HuH-7.5 (cell line): ENCODE measurements around the gene NELFB.
"Not testable (repeated sequence)": the region's sequence is repeated elsewhere in the genome, so short reads cannot be mapped to it uniquely, and the experiment has no call there.

ENCODE experiments used
- DNase-seq: peaks from one replicate; pipeline ENCODE4 v3.0.0; 2011; ENCODE audit warnings: low spot score

NELFB gene

DNA sequence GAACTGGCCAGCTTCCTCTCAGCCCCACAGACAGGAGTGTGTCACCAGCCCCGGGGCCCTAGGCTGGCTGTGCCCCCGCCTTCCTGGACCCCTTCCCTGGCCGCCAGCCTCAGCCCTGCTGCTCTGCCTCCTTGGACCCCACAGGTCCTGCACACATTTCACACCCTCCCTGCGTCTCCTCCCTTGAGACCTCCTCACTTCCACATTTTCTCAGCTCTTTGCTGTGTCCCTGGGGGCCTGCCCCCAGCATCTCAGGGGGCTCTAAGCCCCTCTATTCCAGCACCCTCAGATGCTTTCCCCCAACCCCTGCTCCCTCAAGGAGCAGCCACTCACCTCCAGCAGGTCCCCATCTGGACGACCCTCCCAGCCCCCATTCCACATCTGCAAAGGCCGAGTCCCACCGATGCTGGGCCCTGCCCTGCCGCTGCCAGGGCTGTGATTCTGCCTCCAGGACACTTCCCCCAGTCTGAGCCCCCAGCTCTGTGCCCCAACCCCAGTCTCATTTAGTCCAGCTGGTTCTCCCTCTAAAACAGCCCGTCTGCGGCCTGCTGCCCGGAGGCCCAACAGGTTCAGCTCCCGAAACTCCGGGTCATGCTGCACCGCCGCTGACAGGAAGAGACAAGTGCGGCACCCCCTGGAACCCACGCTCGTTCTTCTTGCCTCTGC, 20.2 kb upstream of the NELFB start:
- DNase-seq, result no peak

DNA sequence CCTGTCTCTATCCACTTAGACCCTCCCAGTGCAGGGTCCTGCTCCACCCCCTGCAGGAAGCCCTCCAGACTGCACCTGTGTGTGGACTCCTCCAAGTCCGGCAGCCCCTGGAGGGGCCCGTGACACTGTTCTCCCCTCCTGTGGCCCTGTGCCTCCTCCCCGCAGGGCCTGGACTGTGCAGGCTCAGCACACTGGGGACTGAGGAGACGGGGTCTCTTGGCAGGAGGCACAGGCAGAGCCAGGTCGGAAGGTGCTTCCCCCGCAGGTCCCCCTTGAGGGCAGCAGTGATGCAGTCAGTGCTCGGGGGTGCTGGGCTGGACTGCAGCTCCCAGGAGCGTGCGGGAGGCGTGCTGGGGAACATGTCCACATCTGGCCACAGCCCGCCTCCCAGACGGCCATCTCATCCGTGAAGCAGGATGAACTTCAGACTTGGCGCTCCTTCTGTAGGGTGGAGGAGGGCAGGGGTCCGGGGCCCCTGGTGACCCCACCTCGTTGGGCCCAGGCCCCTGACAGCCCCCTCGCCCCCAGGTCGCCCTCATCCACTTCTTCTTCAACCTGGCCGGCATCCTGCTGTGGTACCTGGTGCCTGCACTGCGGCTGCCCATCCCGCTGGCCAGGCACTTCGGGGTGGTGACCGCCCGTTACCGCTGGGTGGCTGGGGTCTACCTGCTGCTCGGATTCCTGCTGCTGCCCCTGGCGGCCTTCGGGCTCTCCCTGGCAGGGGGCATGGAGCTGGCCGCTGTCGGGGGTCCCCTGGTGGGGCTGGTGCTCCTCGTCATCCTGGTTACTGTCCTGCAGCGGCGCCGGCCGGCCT, 19.5 kb upstream of the NELFB start:
- peak; percentile 80 for DNase-seq

DNA sequence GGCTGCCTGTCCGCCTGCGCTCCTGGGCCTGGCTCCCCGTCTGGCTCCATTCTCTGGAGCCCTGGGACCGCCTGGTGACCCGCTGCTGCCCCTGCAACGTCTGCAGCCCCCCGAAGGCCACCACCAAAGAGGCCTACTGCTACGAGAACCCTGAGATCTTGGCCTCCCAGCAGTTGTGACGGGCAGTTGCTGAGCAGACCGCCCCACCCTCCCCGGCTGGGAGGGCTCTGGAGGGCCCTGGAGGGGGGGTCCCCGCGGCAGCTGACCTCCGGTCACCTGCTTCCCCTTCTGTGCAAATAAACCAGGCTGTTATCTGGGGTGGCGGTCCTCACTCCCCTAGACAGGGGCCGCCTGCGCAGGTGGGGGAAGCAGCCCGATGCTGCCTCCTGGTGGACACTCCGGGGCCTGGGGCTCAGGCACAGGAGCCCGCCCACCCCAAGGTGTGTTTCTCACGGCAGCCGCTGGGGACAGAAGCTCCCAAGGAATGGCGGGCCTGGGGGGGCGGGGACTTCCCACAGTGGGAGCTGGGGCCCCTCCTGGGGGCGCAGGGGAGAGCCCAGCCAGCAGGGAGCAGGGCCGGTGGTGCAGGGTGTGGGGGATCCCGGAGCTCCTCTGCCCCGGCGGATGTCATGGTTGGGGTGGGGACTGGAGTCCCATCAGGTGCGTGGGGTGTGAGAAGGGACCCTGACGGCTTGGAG, 18.7 kb upstream of the NELFB start:
- peak; percentile 99 for DNase-seq

DNA sequence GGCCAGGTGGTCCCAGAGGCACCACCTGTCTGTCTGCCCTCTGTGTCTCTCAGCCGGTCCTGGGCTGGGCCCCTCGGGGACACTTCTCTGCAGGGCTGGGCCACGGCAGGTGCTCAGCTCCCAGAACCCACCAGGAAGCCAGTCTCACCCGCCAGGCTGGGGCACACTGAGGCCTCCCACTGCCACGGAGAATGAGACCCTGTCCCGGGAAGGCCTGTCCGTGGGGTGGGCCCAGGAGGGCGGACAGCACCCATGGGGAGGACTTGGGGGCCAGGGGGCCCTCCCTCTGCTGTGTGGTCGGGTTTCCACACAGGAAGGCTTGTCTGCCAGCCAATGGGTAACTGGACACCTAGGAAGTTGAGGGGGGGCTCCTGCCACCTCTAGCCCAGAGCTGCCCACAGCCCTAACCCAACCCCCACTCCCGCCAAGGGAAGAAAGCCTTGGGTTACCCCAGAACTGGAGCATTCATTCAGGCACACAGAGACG, 18.1 kb upstream of the NELFB start:
- DNase-seq, result no peak

DNA sequence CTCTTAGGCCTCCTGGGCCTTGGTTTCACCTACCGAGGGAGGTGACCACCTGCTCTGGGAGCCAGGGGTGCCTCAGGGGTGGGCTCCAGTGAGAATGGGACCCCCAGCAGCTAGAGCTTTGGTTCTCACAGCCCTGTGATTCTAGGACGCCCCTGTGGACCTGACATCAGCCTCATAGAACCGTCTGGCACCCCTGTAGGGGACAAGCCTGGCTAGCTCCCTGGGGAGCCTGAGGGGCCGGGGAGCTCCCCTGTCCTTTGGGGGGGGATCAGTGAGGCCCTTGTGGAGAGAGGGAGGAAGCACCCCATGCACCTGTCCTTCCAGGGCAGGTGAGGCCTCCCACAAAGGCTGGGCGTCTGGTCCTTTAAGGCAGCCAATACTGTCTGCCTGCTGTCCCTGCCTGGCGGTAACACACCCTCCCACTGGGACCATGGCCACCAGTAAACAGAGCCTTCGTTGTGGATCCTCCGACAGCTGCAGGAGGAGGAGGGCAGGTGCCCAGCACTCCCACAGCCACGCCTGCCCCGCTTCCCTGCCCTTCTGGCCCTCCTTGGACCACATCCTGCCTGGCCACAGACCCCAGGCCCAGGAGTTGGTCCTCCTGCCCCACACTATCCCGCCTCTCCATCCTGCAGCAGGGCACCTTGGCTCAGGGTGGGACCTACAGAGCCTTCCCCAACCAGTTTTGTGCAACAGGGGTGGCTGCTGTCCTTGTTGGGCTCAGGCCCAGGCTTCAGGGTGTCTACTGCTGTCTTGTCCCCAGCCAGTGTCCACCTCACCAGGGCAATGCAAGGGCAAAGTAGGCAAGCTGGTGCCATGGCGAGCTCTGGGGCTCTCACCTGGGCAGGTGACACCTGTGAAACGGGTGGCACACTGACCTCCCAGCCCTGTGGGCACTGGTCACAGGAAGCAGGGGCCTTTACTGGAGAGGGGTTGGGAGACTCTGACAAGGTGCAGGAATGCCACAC, 17.1 kb upstream of the NELFB start:
- no peak for DNase-seq

DNA sequence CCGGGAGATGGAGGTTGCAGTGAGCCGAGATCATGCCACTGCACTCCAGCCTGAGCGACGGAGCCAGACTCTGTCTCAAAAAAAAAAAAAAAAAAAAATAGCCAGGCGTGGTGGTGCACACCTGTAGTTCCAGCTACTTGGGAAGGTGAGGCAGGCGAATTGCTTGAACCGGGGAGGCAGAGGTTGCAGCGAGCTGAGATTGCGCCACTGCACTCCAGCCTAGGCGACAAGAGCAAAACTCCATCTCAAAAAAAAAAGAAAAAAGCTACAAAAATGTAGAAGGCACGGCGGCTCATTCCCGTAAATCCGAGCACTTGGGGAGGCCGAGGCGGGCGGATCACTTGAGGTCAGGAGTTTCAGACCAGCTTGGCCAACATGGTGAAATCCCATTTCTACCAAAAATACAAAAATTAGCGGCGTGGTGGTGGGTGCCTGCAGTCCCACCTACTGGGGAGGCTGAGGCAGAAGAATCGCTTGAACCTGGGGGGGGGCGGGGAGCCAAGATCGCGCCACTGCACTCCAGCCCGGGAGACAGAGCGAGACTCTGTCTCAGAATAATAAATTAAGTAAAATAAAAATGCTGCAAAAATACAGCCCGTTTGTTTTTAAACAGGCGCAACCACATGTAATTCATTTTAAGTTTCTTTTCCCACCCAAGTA, 15.5 kb upstream of the NELFB start:
- not testable (repeated sequence) for DNase-seq

DNA sequence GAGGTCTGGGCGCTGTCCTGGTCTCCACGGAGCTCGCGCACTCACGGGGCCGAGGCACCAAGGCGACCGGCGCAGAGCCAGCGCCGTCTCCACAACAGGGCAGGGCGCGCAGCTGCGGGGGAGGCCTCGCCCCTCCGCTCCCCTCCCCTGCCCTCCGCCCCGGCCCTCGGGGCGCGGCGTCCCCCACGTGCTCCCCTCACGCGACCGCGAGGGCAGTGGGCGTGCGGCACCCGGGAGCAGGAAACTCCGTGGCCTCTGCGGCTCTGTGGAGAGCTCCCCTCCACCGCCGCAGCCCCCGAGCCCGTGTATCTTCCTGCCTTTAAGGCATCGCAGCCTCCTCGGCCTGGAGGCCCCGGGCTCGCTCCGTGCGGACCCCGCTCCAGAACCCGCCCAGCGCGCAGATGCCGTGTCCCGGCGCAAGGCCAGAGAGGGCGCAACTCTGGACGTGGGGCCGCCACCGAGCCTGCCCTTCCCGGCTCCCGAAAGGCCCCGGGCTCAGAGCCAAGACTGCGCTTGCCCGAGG, 14.7 kb upstream of the NELFB start:
- DNase-seq, result no peak

DNA sequence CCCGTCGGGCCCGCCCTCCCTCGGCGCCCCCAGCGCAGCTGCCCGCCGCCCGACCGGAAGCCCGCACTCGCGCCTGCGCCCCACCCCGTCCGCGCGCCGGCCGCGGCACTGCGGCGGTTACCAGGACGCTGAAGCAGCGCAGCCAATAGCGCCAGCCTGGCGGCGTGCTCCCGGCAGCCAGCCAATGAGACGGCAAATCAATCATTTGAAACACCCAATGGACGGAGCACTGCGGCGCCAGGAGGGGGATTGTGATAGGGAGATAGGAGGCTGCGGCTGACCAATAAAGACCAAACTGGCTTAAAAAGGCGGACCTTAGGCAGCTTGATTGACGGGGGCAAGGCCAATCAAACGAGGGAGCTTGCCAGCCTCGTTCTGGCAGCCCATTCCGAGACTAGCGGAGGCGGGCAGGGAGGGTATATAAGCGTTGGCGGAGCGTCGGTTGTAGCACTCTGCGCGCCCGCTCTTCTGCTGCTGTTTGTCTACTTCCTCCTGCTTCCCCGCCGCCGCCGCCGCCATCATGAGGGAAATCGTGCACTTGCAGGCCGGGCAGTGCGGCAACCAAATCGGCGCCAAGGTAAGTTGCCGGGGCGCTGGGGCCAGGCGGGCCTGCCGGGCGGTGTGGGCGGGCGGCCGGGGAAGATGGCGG, 14.2 kb upstream of the NELFB start, which contains the start of gene TUBB4B:
Gene TUBB4B (plus strand): TSS at position 447 of the 649 bp plus-strand sequence. CDS start 74 bp downstream, at position 521.
- DNase-seq, result peak; percentile 100

DNA sequence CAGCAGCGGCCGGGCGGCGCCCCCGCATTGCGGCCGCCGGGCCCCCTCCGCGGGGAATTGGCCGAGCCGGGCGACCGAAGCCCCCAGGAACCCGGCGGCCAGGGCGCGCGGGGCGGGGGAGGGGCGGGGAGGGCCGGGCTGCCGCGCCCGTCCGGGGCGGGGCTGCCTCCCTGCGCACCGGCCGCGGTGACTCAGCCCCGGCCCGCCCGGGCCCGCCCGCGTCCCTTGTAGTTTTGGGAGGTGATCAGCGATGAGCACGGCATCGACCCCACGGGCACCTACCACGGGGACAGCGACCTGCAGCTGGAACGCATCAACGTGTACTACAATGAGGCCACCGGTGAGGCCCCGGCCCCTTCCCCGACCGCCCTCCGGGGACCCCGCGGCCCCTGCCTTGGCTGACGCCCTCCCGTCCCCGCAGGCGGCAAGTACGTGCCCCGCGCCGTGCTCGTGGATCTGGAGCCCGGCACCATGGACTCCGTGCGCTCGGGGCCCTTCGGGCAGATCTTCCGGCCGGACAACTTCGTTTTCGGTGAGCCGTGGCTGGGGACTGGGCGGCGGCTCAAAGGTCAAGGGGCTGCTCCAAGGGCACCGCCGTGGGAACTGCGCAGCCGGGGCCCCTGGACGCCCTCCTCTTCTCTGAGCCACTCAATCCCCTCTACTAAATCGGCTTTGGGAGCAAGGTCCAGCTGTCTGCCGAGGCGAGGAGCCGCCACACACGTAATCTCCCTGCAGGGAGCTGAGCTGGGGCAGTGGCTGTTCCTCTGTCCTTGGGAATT, 13.4 kb upstream of the NELFB start:
- DNase-seq, result no peak

DNA sequence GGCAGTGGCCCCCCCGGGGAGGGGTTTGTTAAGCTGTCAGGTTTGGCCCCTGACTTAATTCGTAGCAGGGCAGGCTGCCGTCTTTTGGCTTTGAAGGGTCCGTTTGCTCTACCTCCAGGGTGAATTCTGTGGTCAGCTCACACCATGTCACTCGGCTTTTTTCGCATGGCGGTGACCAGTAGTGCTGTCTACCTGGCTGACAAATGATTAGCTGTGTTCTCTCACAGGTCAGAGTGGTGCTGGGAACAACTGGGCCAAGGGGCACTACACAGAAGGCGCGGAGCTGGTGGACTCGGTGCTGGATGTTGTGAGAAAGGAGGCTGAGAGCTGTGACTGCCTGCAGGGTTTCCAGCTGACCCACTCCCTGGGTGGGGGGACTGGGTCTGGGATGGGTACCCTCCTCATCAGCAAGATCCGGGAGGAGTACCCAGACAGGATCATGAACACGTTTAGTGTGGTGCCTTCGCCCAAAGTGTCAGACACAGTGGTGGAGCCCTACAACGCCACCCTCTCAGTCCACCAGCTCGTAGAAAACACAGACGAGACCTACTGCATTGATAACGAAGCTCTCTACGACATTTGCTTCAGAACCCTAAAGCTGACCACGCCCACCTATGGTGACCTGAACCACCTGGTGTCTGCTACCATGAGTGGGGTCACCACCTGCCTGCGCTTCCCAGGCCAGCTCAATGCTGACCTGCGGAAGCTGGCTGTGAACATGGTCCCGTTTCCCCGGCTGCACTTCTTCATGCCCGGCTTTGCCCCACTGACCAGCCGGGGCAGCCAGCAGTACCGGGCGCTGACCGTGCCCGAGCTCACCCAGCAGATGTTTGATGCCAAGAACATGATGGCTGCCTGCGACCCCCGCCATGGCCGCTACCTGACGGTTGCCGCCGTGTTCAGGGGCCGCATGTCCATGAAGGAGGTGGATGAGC, 12.6 kb upstream of the NELFB start:
- DNase-seq, result no peak

DNA sequence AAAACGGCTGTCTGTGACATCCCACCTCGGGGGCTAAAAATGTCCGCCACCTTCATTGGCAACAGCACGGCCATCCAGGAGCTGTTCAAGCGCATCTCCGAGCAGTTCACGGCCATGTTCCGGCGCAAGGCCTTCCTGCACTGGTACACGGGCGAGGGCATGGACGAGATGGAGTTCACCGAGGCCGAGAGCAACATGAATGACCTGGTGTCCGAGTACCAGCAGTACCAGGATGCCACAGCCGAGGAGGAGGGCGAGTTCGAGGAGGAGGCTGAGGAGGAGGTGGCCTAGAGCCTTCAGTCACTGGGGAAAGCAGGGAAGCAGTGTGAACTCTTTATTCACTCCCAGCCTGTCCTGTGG, 11.9 kb upstream of the NELFB start:
- DNase-seq, result not testable (repeated sequence)

DNA sequence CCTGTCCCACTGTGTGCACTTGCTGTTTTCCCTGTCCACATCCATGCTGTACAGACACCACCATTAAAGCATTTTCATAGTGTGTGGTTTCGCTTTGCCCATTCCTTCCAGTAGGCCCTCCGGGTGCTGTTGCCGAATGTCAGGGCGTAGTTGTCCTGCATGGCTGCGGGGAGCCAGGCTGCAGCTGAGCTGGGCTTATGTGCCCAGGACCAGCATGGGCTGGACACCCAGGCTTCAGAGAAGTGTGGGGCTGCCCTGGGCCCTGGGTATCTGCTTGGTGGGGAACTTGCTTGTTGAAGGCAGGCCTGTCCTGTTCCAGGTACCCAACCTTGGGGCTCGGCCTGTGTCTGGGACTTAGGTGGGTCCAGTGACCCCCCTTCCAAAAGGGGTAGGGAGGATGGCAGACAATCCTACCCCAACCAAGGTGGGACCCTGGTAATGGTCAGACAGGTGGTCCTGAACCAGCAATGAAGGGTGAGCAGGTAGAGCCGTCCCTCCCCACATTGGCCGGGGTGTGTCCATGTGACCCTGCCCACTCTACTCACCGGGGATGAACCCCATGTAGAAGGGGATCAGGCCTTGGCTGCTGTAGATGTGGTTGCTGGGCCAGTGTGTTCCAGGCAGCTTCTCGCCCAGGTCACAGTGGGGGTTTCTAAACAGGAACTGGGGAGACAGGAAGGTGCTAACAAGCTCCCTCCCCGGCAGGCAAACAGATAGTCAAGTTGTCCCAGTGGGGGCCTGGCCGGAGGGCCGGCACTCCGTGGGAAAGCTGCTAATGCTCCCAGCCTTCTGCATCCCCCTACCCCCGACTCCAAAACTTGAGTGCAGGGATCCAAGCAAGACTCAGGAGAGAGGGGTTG, 11.3 kb upstream of the NELFB start:
- no peak for DNase-seq

DNA sequence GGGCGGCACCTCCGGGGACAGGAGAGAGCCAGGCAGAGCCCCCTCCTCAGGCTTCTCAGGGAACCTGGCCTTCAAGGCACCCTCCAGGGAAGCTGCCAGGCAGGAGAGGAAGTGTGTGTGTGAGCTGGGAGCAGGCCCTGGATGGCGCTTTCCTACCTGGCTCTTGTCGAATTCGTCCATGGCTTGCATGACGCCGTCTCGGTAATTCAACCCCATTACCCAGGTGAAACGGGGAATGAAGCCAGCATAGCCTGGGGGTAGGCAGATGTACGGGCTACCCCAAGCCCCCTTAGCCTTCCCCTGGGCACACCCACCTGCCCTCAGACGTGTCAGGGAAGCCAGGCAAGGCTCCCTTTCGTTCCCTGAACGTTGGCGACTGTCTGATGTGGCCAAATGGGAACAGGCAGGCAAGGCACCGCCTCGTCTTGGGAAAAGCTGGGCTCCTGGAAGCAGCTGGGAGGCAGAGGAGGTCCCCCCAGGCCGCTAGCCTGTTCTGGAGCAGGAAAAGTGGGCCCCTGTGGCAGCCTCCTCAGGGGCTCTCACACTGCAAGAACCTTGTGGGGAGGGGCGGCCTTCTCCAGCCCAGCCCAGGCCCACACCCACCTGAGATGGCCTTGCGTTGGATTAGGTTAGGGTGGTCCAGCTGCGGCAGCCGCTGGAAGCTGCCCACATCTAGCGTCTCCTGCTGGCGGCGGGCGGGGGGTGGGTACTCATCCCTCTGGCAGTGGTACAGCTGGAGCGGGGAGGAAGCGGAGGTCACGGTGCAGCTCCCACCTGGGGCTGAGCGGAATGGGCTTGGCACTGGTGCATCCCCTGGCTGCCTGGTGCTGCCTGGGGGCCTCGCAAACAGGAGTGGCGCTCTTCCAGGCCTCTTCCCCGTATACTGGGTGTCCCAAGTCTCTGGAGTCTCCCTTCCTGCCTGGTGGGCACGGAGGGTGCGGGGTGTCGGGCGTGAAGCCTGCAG, 10.4 kb upstream of the NELFB start:
- no peak for DNase-seq

DNA sequence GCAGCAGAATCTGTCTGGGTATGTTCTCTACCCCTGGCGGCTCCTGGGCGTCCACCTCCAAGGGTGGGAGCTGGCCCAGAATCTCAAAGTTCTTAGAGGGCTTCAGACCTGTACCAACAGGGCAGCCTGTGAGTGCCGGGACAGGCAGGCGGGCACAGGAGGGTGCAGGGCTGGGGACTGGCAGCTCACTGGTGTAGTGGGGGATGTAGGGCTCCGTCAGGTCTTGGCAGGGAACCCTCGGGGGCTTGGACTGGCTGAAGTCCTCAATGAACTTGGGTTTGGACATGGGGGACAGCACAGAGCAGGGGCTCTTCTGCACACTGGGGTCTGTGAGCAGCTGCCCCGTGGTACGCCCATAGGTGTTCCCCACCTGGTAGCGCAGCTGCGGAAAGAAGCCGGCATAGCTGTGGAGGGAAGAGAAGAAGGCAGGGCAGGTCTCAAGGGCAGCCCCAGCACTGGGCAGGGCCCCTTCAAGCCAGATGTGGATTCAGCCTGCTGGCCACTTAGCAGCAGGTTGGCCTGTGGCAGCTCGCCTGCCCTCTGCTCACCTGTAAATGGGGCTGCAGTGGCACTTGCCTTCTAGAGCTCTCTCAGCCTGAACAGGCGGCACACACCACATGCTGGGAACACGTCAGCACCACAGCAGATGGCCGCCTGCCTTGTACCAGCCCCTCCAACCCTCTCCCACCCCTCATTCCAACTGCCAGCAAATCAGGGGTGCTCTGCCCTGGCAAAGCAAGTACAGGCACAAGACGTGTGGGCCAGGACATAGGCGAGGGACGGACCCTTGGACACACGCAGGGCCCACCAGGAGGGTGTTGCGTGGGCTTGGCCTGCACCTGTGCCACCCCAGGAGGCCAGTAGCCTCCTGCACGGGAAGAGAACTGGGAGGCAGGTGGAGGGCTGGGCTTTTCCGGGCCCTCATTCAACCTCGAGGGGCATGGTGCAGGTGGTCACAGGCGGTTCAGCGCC, 9.4 kb upstream of the NELFB start:
- DNase-seq, result no peak
